HG03139 (cell line): ENCODE results near the gene KNSTRN.

Experiments used
- ATAC-seq: cut with Tn5 transposase; IDR thresholded peaks from one replicate; pipeline ENCODE4 v1.9.1; 2021; ENCODE audit not compliant: unreplicated experiment

The KNSTRN gene

DNA sequence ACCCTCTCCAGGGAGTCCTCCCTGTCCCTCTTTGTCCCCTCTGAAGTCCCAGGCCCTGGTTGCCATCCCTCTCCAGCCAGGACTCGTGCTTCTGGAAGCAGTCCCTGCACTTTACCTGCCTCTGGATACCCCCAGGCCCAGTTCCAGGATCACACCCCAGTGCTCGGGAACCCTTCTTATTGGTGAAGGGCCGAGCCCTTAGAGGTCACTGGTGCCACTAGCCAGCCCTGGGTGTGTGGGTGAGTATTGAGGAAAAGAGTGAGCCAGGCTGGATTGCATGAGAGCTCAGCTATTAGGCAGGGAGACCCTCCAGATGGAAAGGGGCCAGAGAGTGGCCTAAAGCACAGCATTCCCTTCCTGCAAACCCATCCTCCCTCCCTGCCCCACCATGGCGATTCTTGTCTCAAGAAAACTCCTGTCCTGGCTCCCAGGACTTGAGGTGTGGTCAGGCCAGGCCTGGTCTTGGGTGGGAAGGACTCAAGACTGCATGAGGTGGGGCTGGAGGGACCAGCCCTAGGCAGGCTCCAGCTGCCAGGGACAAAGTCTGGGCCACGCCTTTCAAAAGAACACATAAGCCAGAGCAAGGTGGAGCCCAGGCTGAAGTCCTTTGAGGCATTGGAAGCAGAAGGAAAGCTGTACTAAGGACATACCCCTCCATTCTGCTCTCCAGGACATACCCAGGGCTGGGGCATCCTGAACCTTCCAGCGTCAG, 36.5 kb upstream of the KNSTRN start:
- no peak for ATAC-seq

DNA sequence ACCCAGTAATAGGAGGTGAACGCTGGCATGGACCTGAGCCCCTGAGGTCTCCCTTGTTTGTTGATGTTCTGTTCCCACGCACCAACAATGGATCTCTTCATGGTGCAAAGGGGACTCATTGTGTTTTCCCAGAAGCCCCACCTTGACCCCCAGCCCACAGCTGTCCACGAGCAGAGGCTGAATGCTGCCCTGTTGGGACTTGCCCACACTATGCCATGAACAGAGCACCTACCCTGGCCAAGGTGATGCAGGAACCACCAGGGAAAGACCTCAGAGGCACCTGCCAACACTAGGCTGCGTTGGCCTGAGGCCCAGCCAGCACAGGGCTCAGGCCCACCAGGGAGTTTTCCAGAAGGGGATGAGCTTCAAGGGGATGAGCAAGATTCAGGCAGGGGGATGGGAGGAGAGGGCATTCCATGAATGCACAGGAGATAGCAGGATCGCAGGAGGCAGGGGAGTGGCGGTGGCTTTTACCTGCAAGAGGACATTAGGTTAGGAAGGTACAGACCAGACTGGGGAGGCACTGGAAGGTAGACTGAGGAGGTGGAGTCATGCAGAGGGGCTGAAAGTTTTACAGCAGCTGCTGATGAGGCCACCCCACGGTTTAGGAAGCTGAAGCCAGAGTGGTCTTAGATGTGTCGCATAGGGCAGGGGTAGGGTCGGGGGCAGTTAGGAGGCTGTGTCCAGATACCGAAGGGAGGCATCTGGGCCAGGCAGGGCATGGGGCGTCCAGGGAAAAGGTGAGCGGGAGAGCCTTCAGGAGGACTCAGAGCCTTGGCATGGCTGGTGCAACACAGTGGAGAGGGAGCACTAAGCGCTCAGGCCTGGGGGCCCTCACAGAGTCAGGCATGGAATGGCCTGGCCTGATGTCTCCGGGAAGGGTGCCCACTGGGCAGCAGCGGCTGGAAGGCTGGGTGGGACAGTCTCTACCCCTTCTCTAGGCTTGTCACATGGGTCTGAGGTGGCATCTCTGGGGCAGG, 35.7 kb upstream of the KNSTRN start:
- no peak for ATAC-seq

DNA sequence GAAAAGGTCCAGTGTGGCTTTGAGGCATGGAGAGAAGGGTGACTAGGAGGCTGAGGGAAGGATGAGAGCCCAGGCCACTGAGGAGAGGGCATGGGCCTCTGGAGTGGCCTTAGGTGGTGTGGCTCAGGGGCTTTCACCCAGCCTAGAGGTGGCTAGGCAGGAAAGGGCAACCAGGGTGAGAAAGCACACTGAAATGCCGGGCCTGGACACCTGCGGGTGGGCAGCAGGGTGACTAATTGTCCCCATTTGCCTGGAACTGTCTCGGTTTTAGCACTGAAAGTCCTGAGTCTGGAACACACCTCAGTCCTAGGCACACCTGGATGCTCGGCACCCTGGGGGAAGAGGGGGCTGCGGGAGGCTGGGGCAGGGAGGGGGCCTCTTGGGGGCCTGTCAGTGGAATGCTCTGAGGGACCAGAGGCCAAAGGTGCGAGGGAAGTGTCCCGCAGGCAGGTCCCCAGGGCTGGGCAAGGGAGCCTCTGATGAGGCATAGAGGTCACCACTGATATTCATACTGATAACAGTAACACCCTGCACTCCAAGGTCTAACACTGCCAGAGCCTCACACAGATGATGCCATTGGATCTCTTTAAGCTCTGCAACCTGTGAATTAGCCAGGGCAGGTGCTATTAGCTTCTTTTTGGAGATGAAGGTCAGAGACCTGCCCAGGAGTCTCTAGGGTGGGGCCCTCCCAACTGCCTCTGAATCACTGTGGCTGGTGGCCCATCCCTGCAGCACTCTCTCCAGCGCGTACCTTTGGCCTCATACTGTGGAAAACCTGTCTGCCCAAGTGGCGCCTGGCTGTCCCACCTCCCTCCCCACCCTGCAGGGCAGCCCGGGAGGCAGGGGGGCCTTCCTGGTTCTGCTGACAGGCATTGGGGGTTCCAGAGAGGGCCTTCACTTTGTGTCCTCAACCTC, 34.7 kb upstream of the KNSTRN start:
- ATAC-seq: no peak

DNA sequence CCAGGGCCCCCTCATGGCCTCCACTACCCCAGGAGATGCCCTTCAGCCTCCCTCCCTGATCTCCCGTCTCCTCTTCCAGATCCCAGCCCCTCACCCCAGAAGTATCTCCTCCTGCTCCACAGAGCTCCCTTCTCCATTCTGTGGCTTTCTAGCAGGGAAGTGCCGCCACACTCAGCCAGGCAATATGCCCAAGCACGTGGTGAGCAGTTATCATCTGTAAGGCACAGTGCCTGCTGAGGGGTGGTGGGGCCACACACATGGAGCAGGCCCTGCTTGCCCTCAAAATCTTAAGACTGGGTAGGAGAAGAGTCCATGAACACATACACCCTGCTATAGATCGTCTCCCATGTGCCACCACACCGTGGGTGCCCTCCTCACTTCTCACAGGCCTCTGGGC, 34.0 kb upstream of the KNSTRN start:
- no peak for ATAC-seq

DNA sequence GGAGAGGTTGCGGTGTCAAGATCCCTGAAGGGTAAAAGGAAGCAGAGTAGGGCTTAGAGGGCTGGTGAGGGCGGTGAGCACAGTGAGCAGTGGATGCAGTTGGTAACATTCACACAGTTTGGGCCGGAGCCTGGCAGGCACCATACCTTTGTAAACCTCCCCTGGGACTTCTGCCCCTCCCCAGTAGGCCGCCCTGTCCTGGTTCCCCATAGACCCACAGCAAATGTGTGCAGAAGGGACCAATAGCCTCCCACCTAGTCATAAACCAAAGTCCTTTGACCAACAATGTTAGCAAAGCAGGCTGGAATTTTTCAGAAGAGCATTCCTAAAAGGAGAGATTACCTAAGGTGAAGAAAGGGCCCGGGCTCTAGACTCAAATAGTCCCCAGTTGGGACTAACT, 33.4 kb upstream of the KNSTRN start:
- no peak for ATAC-seq

DNA sequence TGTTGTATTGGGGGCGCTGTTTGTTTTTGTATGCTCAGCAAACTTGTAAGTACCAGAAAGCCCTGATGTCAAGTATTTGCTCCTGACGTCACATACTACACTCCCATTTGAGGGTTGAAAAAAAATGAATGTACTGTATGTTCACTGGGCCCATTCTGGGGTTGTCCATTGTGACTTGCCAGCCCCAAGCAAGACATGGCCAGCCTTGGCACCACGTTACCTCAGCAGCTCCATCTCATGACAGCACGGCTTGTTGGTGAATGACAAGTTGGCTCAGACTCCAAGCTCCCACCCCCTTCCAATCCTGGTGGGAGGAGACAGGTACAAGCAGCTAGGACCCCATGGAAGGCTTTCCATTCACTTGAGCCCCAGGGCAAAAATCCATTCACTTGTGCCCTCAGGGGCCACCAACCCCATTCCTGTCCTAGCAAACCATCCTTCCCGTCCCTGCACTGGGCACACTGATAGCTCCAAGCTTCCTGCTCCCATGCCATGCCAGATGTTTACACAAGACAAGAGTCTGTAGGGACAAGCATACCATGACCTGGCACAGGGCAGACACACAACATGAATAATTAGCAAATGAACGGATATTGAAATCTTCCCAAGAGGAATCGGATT, 30.1 kb upstream of the KNSTRN start:
- ATAC-seq: no peak

DNA sequence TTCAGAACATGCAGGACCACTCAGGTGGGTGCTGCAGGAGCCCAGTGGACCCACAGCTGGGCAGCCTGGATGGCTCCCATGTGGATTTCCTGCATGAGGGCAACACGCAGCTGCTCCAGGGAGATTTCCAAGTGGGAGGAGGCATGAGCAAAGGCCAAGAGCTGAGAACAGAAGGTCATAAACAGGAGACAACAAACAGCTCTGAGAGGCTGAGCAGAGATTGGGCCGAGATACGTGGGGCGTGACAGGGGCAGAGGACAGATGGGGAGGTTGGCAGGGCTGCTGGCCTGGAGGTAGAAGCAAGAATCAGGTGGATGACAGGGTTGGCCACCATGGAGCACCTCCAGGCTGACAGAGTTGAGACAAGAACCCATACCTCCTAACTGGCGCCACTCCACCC, 28.8 kb upstream of the KNSTRN start:
- no peak for ATAC-seq

DNA sequence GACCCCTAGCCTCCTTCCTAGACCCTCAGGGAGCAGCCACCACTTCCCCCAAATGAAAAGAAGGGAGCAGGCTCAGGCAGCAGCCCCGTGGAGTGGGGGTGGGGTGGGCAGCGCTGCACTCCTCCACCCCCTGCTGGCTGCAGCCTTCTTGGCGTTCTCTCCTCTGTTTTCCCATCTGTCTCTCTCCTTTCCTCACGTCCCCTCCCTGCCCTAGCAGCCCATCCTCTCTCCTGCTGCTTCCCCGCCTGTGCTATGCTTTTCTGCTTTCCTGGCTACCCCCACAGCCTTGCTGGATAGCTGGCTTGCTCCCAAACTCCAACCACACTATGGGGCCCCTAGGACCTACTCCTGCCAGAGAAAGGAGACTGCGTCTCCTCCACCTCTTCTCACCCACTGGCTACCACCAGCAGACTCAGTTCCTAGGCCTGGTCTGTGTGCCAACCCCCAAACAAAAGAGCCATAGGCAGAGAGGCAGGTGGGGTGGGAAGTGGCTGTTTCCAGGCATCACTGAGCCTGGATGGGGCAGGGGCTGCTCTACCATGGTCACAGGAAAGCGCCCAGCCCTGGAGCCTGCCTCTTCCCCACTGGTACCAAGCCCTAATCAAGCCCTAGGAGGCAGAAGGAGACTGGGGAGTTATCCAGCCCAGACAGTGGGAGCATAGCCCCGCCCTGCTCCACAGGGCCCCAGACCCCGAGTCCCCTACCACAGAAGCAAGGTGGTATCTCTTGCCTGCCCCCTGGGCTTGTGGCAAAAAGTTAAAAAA, 27.9 kb upstream of the KNSTRN start:
- ATAC-seq: no peak

DNA sequence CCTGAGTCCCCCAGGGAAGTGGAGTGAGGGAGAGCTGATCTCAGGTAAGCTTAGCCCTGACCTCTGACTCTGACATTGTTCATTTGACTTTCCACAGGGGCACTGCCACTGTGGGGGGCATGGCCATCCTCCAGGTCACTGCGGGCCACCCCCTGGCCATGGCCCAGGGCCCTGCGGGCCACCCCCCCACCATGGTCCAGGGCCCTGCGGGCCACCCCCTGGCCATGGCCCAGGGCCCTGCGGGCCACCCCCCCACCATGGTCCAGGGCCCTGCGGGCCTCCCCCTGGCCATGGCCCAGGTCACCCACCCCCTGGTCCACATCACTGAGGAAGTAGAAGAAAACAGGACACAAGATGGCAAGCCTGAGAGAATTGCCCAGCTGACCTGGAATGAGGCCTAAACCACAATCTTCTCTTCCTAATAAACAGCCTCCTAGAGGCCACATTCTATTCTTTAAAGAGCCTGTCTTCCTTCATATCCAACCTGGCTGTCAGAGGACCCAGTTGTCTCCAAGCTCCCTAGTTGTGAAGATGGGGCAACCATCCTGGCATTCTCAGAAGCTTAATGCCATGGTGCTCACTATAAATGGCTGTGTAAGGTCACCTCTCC, 26.4 kb upstream of the KNSTRN start:
- ATAC-seq: no peak

DNA sequence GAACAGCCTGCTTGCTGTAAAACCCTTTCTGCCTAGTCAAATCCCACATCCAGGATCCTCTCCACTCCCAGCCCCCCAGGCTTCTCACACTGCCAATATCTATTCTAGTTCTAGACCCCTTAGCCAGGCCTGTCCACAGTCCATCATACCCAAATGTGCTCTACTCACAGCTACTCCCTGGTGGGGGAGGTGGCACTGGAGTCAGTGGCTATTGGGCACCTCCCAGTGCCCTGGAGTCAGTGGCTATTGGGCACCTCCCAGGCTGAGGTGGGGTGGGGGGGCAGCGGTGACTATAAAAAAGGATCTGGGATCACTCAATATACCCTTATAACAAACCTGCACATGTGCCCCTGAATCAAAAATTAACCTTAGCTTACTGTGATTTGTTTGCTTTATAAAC, 25.3 kb upstream of the KNSTRN start:
- no peak for ATAC-seq

DNA sequence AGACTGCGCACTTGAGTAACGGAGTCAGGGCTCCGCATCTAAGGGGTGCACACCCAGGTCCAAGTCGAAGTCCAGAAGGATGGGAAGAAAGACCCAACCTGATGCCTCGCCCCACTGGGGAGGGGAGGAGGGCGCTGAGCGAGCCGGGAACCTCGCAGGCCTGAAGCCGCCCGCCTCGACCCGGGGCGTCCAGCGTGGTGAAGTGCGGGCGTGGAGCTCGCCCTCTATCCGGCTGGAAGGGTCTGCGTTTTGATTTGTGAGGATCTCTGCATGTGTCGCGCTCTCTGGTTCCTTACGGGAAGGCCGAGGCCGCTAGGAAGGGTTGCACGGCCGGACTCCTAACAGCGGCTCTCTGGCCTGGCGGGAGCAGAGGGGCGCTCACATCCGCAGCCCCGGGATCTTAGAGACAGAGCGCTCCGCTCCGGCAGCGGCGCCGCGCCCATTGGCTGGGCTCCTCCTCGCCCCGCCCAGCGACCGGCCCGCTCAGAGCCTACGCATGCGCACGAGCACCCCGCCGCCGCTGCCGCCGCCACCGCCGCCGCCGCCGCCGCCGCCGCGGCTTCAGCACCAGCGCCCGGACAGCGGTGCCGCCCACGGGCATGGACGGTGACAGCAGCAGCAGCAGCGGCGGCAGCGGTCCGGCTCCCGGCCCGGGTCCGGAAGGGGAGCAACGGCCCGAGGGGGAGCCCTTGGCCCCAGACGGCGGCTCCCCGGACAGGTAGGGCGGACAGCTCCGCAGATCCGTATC, 24.6 kb upstream of the KNSTRN start, which contains the start of gene DISP2:
Gene DISP2, plus strand, starts transcription at position 497 of the 748 bp plus-strand sequence. Its CDS starts 103 bp downstream, at position 600.
- peak; percentile 85 for ATAC-seq

DNA sequence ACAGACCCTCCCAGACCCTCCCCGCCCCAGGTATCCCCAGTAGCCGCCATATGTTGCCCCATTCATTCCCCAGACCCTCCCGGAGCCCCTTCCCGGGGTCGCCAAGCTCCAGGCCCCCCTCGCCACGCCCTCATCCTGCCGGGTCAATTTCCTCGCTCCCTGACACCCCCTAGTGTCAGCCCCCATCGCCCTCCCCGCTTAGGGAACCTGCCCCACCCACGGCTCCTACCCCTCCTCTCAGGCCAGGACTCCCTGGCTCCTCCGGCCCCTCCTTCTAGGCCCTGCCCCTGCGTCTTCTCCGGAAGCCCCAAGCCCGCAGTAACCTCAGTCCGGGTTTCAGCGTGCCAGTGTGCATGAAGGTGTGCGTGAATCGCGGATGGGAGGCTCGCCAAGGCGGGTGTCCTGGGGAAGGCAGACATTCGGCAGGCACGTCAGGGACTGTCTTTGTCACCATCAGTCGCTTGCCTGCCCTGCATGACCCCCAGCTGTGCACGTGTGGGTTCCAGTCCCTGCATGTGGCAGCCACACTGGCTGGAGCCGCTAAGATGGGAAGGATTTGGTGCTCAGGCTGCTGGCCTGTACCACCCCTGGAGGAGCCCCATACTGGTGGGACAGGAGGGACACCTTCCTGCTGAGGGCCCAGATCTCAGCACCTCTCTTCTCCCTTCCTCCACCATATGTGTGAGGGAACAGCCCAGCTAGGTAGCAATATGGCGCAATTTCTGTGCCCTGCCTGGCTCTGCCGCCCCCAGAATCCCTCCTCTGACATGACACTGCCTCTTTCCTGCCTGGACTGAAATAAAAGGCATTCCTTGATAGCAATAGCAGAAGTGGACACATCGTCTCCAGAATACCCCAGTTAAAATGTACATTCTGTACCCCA, 23.8 kb upstream of the KNSTRN start:
- ATAC-seq: peak; percentile 10

DNA sequence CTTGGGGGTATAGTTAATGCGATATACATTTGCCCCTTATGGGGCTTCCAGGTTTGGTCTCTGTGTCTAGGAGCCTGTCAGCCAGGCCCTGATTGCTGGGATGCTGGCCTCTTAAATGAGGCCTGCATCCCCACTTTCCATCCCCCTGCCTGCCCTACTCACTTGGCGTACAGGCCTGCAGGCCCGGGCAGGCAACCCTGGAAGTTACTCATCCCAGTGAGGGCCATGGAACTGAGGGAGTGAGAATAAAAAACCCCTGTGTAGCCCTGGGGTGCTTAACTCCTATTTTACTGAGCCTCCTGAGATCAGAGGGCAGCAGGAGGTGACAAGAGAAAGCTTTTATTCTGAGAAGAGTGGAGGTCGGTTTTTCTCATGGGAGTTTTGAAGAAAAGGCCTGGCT, 22.5 kb upstream of the KNSTRN start:
- no peak for ATAC-seq

DNA sequence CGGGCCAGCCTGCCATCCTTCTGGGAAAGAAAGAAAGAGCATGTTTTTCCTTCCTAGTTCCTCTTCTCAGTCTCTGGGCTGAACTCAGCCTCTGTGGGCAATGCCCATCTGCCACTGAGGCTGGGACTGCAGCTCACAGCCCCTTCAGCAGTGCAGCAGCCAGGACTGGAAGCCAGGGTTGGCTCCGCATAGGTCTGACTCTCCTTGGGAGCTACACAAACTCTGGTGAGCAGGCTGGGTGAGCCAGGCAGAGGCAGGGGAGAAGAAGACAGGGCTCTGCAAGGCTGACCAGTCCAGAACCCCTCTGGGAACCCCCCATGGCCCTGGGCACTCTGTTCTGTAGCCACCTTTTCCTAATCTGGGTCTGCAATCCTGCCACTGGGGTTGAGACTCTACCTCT, 20.9 kb upstream of the KNSTRN start:
- no peak for ATAC-seq

DNA sequence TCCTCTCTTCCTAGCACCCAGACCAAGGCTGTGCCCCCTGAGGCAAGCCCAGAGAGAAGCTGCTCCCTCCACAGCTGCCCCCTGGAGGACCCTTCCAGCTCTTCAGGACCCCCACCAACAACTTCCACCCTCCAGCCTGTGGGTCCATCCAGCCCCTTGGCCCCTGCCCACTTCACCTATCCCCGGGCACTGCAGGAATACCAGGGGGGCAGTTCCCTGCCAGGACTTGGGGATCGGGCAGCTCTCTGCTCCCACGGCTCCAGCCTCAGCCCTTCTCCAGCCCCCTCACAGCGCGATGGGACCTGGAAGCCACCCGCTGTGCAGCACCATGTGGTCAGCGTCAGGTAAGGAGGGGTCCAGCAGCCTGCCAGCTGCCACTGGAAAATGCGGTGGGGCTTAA, 18.9 kb upstream of the KNSTRN start:
- ATAC-seq: no peak

DNA sequence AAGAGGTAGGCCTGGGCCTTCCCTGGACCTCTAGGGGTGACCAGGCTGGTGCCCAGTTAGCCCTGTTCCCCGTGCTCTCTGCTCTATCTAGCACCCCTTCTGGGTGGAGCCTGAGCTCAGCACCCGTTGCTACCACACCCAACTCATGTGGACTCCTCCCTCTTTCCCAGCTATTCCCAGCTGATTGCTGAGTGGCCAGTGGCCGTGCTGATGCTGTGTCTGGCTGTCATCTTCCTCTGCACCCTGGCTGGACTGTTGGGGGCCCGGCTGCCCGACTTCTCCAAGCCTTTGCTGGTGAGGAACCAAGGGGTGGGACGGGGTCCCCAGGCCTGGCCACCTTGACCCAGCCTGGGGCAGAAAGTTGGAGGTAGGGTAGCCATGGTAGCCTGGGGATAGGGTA, 18.3 kb upstream of the KNSTRN start:
- ATAC-seq: no peak

DNA sequence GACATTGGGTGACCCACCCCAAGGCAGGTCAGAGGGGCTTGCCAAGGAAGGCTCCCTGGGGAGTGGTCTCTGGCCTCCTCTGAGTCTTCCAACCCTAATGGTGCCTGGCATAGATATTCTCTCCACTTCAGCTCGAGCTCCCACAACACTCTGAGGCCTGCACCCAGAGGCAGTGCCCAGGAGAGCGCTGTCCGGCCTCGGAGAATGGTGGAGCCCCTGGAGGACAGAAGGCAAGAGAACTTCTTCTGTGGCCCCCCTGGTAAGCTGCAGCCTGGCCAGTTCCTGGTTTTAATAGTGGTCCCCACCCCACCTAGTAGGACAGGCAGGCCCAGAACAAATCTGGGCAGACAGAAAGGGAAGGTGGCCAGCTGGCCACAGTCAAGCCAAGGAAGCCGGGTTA, 17.5 kb upstream of the KNSTRN start:
- no peak for ATAC-seq
